ENCODE measurements around the gene CGB8. TPM values are rescaled to one million over a fixed set of nuclear protein-coding genes. Genes with fewer than 3 reads are reported as not detected.

Gene CGB8
- not detected in 2 replicates for total RNA-seq

DNA sequence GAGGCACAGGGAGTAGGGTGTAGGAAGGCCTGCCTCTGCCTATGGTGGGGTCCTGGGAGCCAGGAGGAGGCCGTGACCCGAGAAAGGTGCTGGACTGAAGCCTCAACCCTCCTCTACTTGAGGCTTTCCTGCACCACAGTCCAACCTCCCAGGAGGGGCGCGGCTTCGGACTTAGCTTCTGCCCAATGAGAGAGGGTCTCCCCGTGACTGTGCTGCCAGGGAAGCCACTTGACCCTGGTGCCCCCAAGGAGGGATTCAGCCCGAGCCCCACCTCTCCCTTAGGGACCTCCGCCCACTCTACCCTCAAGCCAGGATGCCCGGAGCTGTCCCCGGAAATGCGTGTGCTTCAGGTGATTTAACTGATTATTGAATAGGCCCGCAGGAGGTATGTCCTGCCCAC lies at the start of gene CGB8:
CGB8 (minus strand) TSS at position 101 of the 400 bp plus-strand sequence. CDS start 372 bp downstream, outside the sequence.

DNA sequence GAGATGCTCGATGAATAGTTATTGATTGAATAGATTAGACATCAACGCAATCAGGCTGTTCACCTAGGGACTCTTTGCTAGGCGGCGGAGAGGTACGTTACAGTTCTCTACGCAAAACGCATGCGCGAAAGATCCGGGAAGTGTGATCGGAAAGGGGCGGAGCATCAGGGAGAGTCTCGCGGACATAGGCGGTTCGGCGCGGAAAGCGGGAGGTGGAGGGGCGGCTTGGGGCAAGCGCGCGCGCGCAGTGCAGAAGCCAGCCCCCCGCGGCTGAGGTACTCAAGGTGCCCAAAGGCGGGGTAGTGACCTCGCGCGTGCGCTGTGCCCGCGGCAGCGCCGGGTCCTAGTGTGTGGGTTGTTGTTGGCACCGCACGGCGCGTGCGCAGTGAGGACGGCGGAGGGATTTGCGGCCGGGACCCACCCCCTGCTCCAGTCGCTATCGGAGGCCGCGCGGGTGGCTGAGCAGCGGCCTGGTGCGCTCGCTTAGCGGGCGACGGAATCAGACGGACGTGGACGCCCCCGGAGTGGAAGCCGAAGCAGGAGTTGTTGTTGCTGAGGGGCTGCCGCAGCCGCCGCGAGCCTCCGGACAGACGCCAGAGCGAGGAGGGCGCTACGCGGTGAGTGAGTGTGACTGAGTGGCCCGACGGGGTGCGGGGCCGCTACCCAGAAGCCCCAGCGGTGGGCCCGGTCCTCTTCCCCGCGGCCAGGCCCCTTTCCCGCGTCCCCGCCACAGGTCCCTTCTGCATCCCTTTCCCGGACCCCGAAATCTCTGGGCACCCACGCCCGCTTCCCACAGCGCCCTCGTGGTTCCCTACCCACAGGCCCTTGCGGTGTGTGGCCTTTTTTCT lies 36.3 kb upstream of the CGB8 start, which contains the start of gene SNRNP70:
SNRNP70 (plus strand) TSS at position 432 of the 848 bp plus-strand sequence. CDS start 964 bp downstream, outside the sequence.

DNA sequence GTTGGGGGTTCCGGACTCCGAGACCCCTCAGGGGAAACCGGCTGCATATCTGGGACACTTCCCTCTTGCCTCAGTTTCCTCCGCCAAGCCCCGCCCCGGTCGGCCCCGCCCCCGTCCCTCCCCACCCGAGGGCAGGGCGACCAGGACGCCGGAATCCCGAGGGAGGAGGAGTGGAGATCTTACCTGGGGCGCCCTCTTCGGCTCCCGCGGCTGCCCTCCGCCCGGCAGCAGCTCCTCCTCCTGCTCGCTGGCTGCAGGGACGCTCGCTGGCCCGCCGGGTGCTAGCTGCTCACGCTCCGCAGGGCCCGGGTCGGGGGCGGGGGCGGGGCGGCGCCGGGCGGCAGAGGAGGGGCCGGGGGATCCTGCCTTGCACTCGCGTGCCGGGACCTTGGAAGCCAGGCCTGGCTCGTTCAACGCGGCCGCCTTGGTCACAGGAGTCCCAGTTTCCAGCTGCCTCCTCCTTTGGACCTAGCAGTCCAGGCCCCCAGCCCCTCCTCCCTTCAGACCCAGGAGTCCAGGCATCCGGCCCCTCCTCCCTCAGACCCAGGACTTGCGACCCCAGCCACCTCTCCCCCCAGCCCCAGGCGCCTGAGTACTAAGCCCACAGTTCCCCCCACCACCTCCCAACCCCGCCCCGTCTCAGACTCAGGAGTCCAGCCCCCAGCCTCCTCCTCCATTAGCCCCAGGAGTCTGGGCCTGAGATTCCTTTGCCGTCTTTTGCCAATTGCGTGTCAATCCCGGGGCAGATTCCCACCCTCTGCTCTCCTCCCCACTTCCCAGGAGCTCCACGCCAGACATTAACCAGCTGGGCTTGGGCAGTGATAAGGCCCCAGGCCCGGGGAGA lies 16.1 kb upstream of the CGB8 start, which contains the start of gene NTF4:
NTF4 (minus strand) TSS at position 51 of the 844 bp plus-strand sequence. CDS start 2,821 bp downstream, outside the sequence.

DNA sequence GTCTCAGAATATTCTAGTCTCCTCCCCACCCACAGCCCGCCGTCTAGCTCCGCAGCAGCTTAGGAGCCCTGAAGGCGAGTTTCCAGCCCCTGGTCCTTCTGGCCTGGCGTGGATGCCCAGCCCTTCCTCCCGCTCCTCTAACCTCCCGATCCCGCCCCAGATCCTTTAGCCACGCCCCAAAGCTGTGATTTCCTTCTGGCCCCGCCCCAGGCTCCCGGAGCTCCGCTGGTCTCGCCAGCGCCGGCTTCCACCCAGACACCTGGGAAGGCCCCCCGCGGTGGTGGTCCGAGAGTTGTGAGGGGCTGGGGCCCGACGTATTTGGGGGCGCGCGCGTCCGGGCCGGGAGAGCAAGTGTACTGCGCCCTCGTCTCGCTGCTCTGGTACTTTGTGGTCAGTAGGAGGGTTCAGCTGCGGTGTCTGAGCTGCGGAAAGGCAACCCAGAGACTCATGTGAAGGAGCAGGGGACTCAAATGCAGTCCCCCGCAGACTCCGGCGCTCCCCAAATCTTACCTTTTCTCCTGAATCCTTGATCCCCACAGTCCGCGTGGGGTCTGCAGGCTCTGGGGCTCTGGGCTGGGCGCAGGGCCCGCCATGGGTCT lies 8.8 kb upstream of the CGB8 start, which contains the start of gene CGB7:
CGB7 (minus strand) TSS at position 114 of the 599 bp plus-strand sequence. CDS start 2,374 bp downstream, outside the sequence.

DNA sequence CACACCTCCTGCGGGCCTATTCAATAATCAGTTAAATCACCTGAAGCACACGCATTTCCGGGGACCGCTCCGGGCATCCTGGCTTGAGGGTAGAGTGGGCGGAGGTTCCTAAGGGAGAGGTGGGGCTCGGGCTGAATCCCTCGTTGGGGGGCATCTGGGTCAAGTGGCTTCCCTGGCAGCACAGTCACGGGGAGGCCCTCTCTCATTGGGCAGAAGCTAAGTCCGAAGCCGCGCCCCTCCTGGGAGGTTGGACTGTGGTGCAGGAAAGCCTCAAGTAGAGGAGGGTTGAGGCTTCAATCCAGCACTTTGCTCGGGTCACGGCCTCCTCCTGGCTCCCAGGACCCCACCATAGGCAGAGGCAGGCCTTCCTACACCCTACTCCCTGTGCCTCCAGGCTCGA lies 5.4 kb downstream of the CGB8 start, which contains the start of gene CGB5:
CGB5 (plus strand) TSS at position 301 of the 400 bp plus-strand sequence. CDS start 362 bp downstream, outside the sequence.

DNA sequence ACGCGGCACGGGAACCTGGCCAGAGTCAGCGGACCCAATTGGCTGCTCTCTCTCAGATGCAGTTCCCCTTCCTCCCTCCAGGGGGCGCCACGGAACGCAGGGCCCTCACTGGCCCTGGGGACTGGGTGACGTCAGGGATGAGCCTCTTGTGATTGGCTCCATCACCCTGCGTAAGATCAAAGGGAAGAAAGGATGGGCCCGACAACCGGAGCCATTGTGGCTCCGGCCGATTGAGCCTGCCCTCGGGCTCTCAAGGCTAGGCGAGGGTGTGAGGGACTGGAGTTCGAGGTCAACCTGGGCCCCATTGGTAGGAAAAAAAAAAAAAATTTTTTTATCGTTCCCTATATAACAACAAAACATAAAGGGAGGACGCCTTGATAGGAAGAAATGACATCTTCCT lies 12.1 kb downstream of the CGB8 start, which contains the start of gene CGB1:
CGB1 (minus strand) TSS at position 81 of the 400 bp plus-strand sequence. CDS start 184 bp downstream, outside the sequence.

DNA sequence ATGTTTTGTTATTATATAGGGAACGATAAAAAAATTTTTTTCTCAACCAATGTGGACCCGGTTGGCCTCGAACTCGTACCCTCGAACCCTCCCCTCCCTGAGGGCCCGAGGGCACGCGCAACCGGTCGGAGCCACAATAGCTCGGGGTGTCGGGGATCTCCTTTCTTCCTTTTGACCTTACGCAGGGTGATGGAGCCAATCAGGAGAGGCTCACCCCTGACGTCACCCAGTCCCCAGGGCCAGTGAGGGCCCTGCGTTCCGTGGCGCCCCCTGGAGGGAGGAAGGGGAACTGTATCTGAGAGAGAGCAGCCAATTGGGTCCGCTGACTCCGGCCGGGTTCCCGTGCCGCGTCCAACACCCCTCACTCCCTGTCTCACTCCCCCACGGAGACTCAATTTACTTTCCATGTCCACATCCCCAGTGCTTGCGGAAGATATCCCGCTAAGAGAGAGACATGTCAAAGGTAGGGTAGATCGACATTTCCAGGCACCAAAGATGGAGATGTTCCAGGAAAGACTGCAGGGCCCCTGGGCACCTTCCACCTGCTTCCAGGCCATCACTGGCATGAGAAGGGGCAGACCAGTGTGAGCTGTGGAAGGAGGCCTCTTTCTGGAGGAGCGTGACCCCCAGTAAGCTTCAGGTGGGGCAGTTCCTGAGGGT lies 17.1 kb downstream of the CGB8 start, which contains the start of gene CGB2:
CGB2 (plus strand) TSS at position 249 of the 660 bp plus-strand sequence; CDS start at position 455, 206 bp downstream.

DNA sequence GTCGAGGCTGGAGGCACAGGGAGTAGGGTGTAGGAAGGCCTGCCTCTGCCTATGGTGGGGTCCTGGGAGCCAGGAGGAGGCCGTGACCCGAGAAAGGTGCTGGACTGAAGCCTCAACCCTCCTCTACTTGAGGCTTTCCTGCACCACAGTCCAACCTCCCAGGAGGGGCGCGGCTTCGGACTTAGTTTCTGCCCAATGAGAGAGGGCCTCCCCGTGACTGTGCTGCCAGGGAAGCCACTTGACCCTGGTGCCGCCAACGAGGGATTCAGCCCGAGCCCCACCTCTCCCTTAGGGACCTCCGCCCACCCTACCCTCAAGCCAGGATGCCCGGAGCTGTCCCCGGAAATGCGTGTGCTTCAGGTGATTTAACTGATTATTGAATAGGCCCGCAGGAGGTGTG lies 24.7 kb downstream of the CGB8 start, which contains the start of gene CGB3:
CGB3 (minus strand) TSS at position 101 of the 400 bp plus-strand sequence. CDS start 362 bp downstream, outside the sequence.

DNA sequence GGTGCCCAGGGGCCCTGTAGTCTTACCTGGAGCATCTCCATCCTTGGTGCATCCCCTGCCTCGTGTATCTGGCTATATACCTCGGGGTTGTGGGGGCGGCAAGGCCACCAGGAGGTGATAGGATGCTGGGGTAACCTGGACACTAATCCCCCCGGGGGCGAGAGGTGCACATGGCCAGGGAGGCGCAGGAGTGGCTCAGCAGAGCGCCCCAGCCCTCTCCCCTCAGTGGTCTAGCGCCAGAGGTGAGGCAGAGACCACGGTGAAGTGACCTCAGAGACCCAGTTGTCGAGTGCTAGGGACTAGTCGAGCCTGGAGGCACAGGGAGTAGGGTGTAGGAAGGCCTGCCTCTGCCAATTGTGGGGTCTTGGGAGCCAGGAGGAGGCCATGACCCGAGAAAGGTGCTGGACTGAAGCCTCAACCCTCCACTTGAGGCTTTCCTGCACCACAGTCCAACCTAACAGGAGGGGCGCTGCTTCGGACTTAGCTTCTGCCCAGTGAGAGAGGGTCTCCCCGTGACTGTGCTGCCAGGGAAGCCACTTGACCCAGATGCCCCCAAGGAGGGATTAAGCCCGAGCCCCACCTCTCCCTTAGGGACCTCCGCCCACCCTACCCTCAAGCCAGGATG lies 31.8 kb downstream of the CGB8 start, which contains the start of gene LHB:
LHB (minus strand) TSS at position 51 of the 625 bp plus-strand sequence; CDS start at position 41, 10 bp downstream.

Other genes with a start within 250 kb of the CGB8 start
- 23.5 and 26.8 TPM in 2 replicates for gene BCAT2, start 238.1 kb downstream of the CGB8 start, total RNA-seq
- 3.0 and 6.2 TPM in 2 replicates for gene HSD17B14, start 212.6 kb downstream of the CGB8 start, total RNA-seq
- 5.3 and 7.6 TPM in 2 replicates for gene PLEKHA4, start 180.5 kb downstream of the CGB8 start, total RNA-seq
- 34.9 and 52.9 TPM in 2 replicates for gene PPP1R15A, start 176.7 kb downstream of the CGB8 start, total RNA-seq
- 0.09 and 0.11 TPM in 2 replicates for gene TULP2, start 150.4 kb downstream of the CGB8 start, total RNA-seq
- gene NUCB1, start 148.8 kb downstream of the CGB8 start, total RNA-seq = 142 and 143 TPM in 2 replicates
- not detected in 2 replicates for gene DHDH, start 115.4 kb downstream of the CGB8 start, total RNA-seq
- 71.3 and 87.3 TPM in 2 replicates for gene BAX, start 94.2 kb downstream of the CGB8 start, total RNA-seq
- gene FTL, start 83.8 kb downstream of the CGB8 start, total RNA-seq = 786 and 994 TPM in 2 replicates
- gene GYS1, start 55.8 kb downstream of the CGB8 start, total RNA-seq = 13.4 and 13.8 TPM in 2 replicates
- 106 and 141 TPM in 2 replicates for gene RUVBL2, start 55.2 kb downstream of the CGB8 start, total RNA-seq
- gene LHB, start 32.0 kb downstream of the CGB8 start, total RNA-seq = 0.17 and 0.22 TPM in 2 replicates
- not detected in 2 replicates for gene CGB3, start 24.8 kb downstream of the CGB8 start, total RNA-seq
- not detected in 2 replicates for gene CGB2, start 17.2 kb downstream of the CGB8 start, total RNA-seq
- not detected in 2 replicates for gene CGB1, start 12.2 kb downstream of the CGB8 start, total RNA-seq
- not detected in 2 replicates for gene CGB5, start 5.3 kb downstream of the CGB8 start, total RNA-seq
- gene CGB7, start 8.6 kb upstream of the CGB8 start, total RNA-seq = not detected in 2 replicates
- not detected in 2 replicates for gene NTF4, start 15.7 kb upstream of the CGB8 start, total RNA-seq
- under 0.01 TPM in 1 of 2 replicates, not detected in the other for gene KCNA7, start 23.6 kb upstream of the CGB8 start, total RNA-seq
- gene SNRNP70, start 36.3 kb upstream of the CGB8 start, total RNA-seq = 149 and 151 TPM in 2 replicates
- gene LIN7B, start 65.3 kb upstream of the CGB8 start, total RNA-seq = 1.2 and 2.8 TPM in 2 replicates
- 0.43 TPM in 2 replicates for gene C19orf73, start 70.0 kb upstream of the CGB8 start, total RNA-seq
- 6.6 and 8.0 TPM in 2 replicates for gene PPFIA3, start 70.4 kb upstream of the CGB8 start, total RNA-seq
- under 0.01 TPM in 1 of 2 replicates, not detected in the other for gene HRC, start 106.3 kb upstream of the CGB8 start, total RNA-seq
- 16.2 and 17.2 TPM in 2 replicates for gene TRPM4, start 108.7 kb upstream of the CGB8 start, total RNA-seq